H1 (cell line): ENCODE measurements around the gene ALDH1A2. TPM values are rescaled to one million over a fixed set of nuclear protein-coding genes. Genes with fewer than 3 reads are reported as not detected.

Source experiments
- BCL11A ChIP-seq, 2 experiments: IDR thresholded peaks; one replicate each; pipeline ENCODE4 v1.6.1; 2011; ENCODE audit warnings: low read depth in 2 of 2, low read length in 2 of 2, mild to moderate bottlenecking in 2 of 2
- CHD7 ChIP-seq: fragments of 300-600 bp; sonication (generic); IDR thresholded peaks from 2 replicates; pipeline ENCODE4 v1.7.1; 2012; ENCODE audit warnings: low read length, moderate library complexity, mild to moderate bottlenecking, inconsistent platforms; ENCODE audit not compliant: insufficient replicate concordance
- HDAC6 ChIP-seq: IDR thresholded peaks from one replicate; pipeline ENCODE4 v1.7.1; 2012; ENCODE audit warnings: low read depth, mild to moderate bottlenecking, inconsistent platforms, low read length, moderate library complexity
- NRF1 ChIP-seq: IDR thresholded peaks from 2 replicates; pipeline ENCODE4 v1.6.1; 2011; ENCODE audit warnings: mild to moderate bottlenecking, low read depth, low read length, improper control_type of control experiment
- POU5F1 ChIP-seq: IDR thresholded peaks from 2 replicates; pipeline ENCODE4 v1.6.1; 2011; ENCODE audit warnings: low read depth, mild to moderate bottlenecking, low read length, moderate library complexity
- SIRT6 ChIP-seq: IDR thresholded peaks from one replicate; pipeline ENCODE4 v1.7.1; 2012; ENCODE audit warnings: low read length, inconsistent platforms
- TAF1 ChIP-seq: IDR thresholded peaks from 2 replicates; pipeline ENCODE4 v1.6.1; 2011; ENCODE audit warnings: mild to moderate bottlenecking, low read depth, low read length
- TEAD4 ChIP-seq: IDR thresholded peaks from 2 replicates; pipeline ENCODE4 v1.6.1; 2012; ENCODE audit warnings: low read depth, low read length, inconsistent platforms, mixed read lengths
- USF2 ChIP-seq: IDR thresholded peaks from 2 replicates; pipeline ENCODE4 v1.6.1; 2011; ENCODE audit warnings: low read length, improper control_type of control experiment
- polyA plus RNA-seq, 7 experiments: library from polyadenylated mRNA; depleted of rRNA in 3 of 7; stranded (reverse) in 5 of 7; unstranded in 2 of 7; fragments of >200 nt in 5 of 7; fragments of 200-250 nt in 2 of 7; gene quantifications; 1 replicate in 5 of 7; 2 replicates in 1 of 7; 4 replicates in 1 of 7; pipeline versions ENCODE4 v1.2.1 to v1.2.3, GENCODE V29; 2011 to 2013; ENCODE audit warnings: missing spikeins in 2 of 7, mixed read lengths in 2 of 7
- total RNA-seq: library from RNA; stranded (reverse); fragmentation: NEBNext Ultra II Directional; extraction: Animal tissue kit (Norgen Biotek cat#: 25700); gene quantifications from 2 replicates; pipeline ENCODE4 v1.2.1, GENCODE V29; 2021

Gene ALDH1A2
- total and polyA plus RNA-seq, 2 of the 8 experiments (the other 6 are each of a cell fraction or from before 2014, with no cell fraction given): 0.06 to 0.24 TPM

- TF ChIP-seq CHD7 (no peak), TEAD4 (no peak), SIRT6 (no peak), BCL11A (IDR thresholded peaks at IDR 0.05; ENCODE audit: low read depth in 2 of 2, low read length in 2 of 2) (no peak), NRF1 (no peak), TAF1 (no peak), POU5F1 (no peak), USF2 (no peak), HDAC6 (no peak)
Observed at GRCh38 chr15:57951328-57951932, 114.1 kb downstream of the ALDH1A2 start (continued).
